ENCODE measurements around the gene CLGN.

Gene CLGN

GRCh38 chr4:140357868-140358267, 69.6 kb downstream of the CLGN start:
- H3K9ac ChIP-seq (ENCODE audit: low read length), result no peak overlapping the region
- no peaks in the 10 kb centered on the region; the same call in 1 of the 2 replicates for H3F3A ChIP-seq (ENCODE audit: insufficient read depth, low read length)
- no peak overlapping the region for H3K4me2 ChIP-seq (ENCODE audit: low read length)
- no peaks in the 10 kb centered on the region for H4K20me1 ChIP-seq (ENCODE audit: insufficient read depth, low read length)
- no peaks in the 10 kb centered on the region for H3K27me3 ChIP-seq (ENCODE audit: insufficient read depth, low read length)
- H3K27ac ChIP-seq (ENCODE audit: low read depth, low read length, poor library complexity, severe bottlenecking), result no peak overlapping the region
- no peaks in the 10 kb centered on the region for H3K9me2 ChIP-seq (ENCODE audit: low read depth, low read length)
- H3K79me2 ChIP-seq (ENCODE audit: insufficient read depth, low read length), result no peaks in the 10 kb centered on the region
- no peak overlapping the region for H3K4me3 ChIP-seq (ENCODE audit: low read depth, low read length, poor library complexity, severe bottlenecking)
- no peaks in the 10 kb centered on the region for H3K4me1 ChIP-seq (ENCODE audit: insufficient read depth, low read length, severe bottlenecking)
- TF ChIP-seq, protein P1, sequence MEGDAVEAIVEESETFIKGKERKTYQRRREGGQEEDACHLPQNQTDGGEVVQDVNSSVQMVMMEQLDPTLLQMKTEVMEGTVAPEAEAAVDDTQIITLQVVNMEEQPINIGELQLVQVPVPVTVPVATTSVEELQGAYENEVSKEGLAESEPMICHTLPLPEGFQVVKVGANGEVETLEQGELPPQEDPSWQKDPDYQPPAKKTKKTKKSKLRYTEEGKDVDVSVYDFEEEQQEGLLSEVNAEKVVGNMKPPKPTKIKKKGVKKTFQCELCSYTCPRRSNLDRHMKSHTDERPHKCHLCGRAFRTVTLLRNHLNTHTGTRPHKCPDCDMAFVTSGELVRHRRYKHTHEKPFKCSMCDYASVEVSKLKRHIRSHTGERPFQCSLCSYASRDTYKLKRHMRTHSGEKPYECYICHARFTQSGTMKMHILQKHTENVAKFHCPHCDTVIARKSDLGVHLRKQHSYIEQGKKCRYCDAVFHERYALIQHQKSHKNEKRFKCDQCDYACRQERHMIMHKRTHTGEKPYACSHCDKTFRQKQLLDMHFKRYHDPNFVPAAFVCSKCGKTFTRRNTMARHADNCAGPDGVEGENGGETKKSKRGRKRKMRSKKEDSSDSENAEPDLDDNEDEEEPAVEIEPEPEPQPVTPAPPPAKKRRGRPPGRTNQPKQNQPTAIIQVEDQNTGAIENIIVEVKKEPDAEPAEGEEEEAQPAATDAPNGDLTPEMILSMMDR (IDR thresholded peaks at IDR 0.05; ENCODE audit: low read length), result no peak
- no peak for TF ChIP-seq EZH2 (IDR thresholded peaks at IDR 0.05; ENCODE audit: borderline replicate concordance, low read length)
- no peak overlapping the region for H2AFZ ChIP-seq (ENCODE audit: low read length)
- H3K9me3 ChIP-seq (ENCODE audit: low read length), result no peaks in the 10 kb centered on the region
- H3K36me3 ChIP-seq (ENCODE audit: insufficient read depth, low read length), result no peaks in the 10 kb centered on the region

GRCh38 chr4:140355288-140355687, 72.2 kb downstream of the CLGN start:
- H3F3A ChIP-seq (ENCODE audit: insufficient read depth, low read length), result no peaks in the 10 kb centered on the region; the same call in 1 of the 2 replicates
- no peaks in the 10 kb centered on the region for H3K9me3 ChIP-seq (ENCODE audit: low read length)
- no peaks in the 10 kb centered on the region for H3K4me1 ChIP-seq (ENCODE audit: insufficient read depth, low read length, severe bottlenecking)
- H2AFZ ChIP-seq (ENCODE audit: low read length), result no peak overlapping the region
- no peaks in the 10 kb centered on the region for H3K9me2 ChIP-seq (ENCODE audit: low read depth, low read length)
- no peak overlapping the region for H3K4me3 ChIP-seq (ENCODE audit: low read depth, low read length, poor library complexity, severe bottlenecking)
- H3K9ac ChIP-seq (ENCODE audit: low read length), result no peak overlapping the region
- no peak overlapping the region for H3K4me2 ChIP-seq (ENCODE audit: low read length)
- no peaks in the 10 kb centered on the region for H3K79me2 ChIP-seq (ENCODE audit: insufficient read depth, low read length)
- no peaks in the 10 kb centered on the region for H4K20me1 ChIP-seq (ENCODE audit: insufficient read depth, low read length)
- H3K27ac ChIP-seq (ENCODE audit: low read depth, low read length, poor library complexity, severe bottlenecking), result no peak overlapping the region
- TF ChIP-seq, protein P1 (IDR thresholded peaks at IDR 0.05; ENCODE audit: low read length), result no peak
- TF ChIP-seq EZH2 (IDR thresholded peaks at IDR 0.05; ENCODE audit: borderline replicate concordance, low read length), result no peak
- no peaks in the 10 kb centered on the region for H3K36me3 ChIP-seq (ENCODE audit: insufficient read depth, low read length)
- no peaks in the 10 kb centered on the region for H3K27me3 ChIP-seq (ENCODE audit: insufficient read depth, low read length)

DNA sequence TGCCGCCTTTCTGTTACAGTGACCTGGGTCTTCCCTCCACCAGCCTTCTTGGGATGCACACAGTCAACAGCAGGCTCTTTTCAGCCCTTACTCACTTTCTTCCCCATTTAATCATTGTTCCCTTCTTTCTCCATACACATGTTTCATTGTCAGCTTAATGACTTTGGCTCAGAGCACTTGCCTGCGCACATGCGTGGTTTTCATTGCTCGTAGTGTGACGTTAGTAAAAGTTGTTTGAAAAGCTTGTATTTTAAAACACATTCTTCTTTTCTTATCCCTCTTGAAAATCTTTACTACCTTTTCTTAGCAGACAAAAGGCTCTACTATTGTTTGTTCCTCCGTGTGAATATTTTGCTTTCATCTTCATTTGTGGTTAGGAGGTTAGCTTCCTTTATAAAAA, 73.7 kb downstream of the CLGN start:
- Histone ChIP-seq H3K27ac (ENCODE audit: low read depth, low read length, poor library complexity, severe bottlenecking) (no peak overlapping the region), H3K4me2 (ENCODE audit: low read length) (no peak overlapping the region), H3K9me3 (ENCODE audit: low read length) (no peaks in the 10 kb centered on the region), H3K36me3 (ENCODE audit: insufficient read depth, low read length) (no peaks in the 10 kb centered on the region), H3K9ac (ENCODE audit: low read length) (no peak overlapping the region), H3K4me3 (ENCODE audit: low read depth, low read length, poor library complexity, severe bottlenecking) (no peak overlapping the region), H3K79me2 (ENCODE audit: insufficient read depth, low read length) (no peaks in the 10 kb centered on the region), H3K9me2 (ENCODE audit: low read depth, low read length) (no peaks in the 10 kb centered on the region), H3F3A (ENCODE audit: insufficient read depth, low read length) (no peaks in the 10 kb centered on the region; the same call in 1 of the 2 replicates), H4K20me1 (ENCODE audit: insufficient read depth, low read length) (no peaks in the 10 kb centered on the region), H3K27me3 (ENCODE audit: insufficient read depth, low read length) (no peaks in the 10 kb centered on the region), H2AFZ (ENCODE audit: low read length) (no peak overlapping the region), H3K4me1 (ENCODE audit: insufficient read depth, low read length, severe bottlenecking) (no peaks in the 10 kb centered on the region)
- no peak for TF ChIP-seq EZH2 (IDR thresholded peaks at IDR 0.05; ENCODE audit: borderline replicate concordance, low read length)
- TF ChIP-seq, protein P1 (IDR thresholded peaks at IDR 0.05; ENCODE audit: low read length), result no peak
